Peyer's patch (tissue), 4 donors: ENCODE measurements around the gene RIC3.

ENCODE experiments used
- CTCF ChIP-seq, 6 experiments: fragments of 450-650 bp in 4 of 6; fragments of 200-600 bp in 2 of 6; sonication (generic) in 1 of 6; IDR thresholded peaks; one replicate each; pipeline ENCODE4 v1.5.1; 2017 to 2019; ENCODE audit warnings: antibody characterized with exemption in 6 of 6, mild to moderate bottlenecking in 3 of 6, moderate library complexity in 1 of 6
- POLR2A ChIP-seq, 2 donors: fragments of 450-650 bp; IDR thresholded peaks; one replicate each; pipeline ENCODE4 v1.5.1; 2017; ENCODE audit warnings: antibody characterized with exemption in 2 of 2, mild to moderate bottlenecking in 2 of 2, moderate library complexity in 2 of 2

- TF ChIP-seq POLR2A (IDR thresholded peaks at IDR 0.05): no peak
- TF ChIP-seq CTCF (IDR thresholded peaks at IDR 0.05): no peak
These were observed 63.2 kb downstream of the RIC3 start for GRCh38 chr11:8105666-8106065.
